IMR-90 (cell line): Measurements from ENCODE around the gene PRR23E. TPM values are rescaled to one million over a fixed set of nuclear protein-coding genes. Genes with fewer than 3 reads are reported as not detected.

Source experiments
- ATAC-seq: fragments of 200-7000 bp; cut with Tn5 transposase; 2 replicates; pipeline ENCODE4 v1.9.1; 2020; ENCODE audit warnings: low read depth, mild to moderate bottlenecking, moderate library complexity
- BruUV-seq: library from RNA; stranded (reverse); fragments of 400-500 nt; replicated peaks from 2 replicates; lab custom pipeline; 2021; lab: Mats Ljungman, UMichigan
- CTCF ChIA-PET: fragments of 300-600 bp; formaldehyde crosslinking; extraction: SDS; loops from one replicate; lab custom pipeline; 2021; ENCODE audit warnings: antibody characterized with exemption; lab: Yijun Ruan, JAX
- POLR2A ChIA-PET: fragments of 300-600 bp; sonication (Branson Sonifier 250); formaldehyde crosslinking; loops from one replicate; lab custom pipeline; 2022; ENCODE audit warnings: antibody characterized with exemption; ENCODE audit not compliant: unreplicated experiment; lab: Charles Lee
- DNase-seq: peaks from one replicate; pipeline ENCODE4 v3.0.0; 2013
- H2AFZ ChIP-seq: replicated peaks from 2 replicates; pipeline ENCODE3; 2013; ENCODE audit warnings: low read length, mild to moderate bottlenecking; ENCODE audit not compliant: poor library complexity
- H2AK5ac ChIP-seq: 2 replicates; pipeline ENCODE4 v1.6.1; 2013; ENCODE audit warnings: low read depth, low read length, inconsistent platforms
- H2AK9ac ChIP-seq: replicated peaks from 2 replicates; pipeline ENCODE3; 2013; ENCODE audit warnings: mild to moderate bottlenecking, low read depth, low read length, moderate library complexity; ENCODE audit not compliant: poor library complexity
- H2BK120ac ChIP-seq: 2 replicates; pipeline ENCODE4 v1.6.1; 2013; ENCODE audit warnings: low read depth, low read length, inconsistent platforms
- H2BK15ac ChIP-seq: 3 replicates; pipeline ENCODE4 v1.6.1; 2013; ENCODE audit warnings: low read depth, low read length, inconsistent platforms
- H2BK20ac ChIP-seq: 2 replicates; pipeline ENCODE4 v1.6.1; 2013; ENCODE audit warnings: low read depth, mild to moderate bottlenecking, inconsistent platforms, low read length, moderate library complexity
- H2BK5ac ChIP-seq: 2 replicates; pipeline ENCODE4 v1.6.1; 2013; ENCODE audit warnings: mild to moderate bottlenecking, low read depth, low read length, inconsistent platforms; ENCODE audit not compliant: poor library complexity, severe bottlenecking
- H3K14ac ChIP-seq: replicated peaks from 2 replicates; pipeline ENCODE4 v1.6.1; 2013; ENCODE audit warnings: low read depth, low read length, inconsistent platforms
- H3K18ac ChIP-seq: 2 replicates; pipeline ENCODE4 v1.6.1; 2013; ENCODE audit warnings: low read depth, low read length, control low read depth
- H3K23ac ChIP-seq: 2 replicates; pipeline ENCODE4 v1.6.1; 2013; ENCODE audit warnings: low read depth, low read length, inconsistent platforms
- H3K27ac ChIP-seq: 2 replicates; pipeline ENCODE4 v1.5.1; 2013; ENCODE audit warnings: mild to moderate bottlenecking, control low read depth, low read length; ENCODE audit not compliant: insufficient read depth
- H3K27me3 ChIP-seq: 2 replicates; pipeline ENCODE4 v1.6.1; 2013; ENCODE audit warnings: low read length; ENCODE audit not compliant: control insufficient read depth, insufficient read depth
- H3K36me3 ChIP-seq: 2 replicates; pipeline ENCODE4 v1.6.1; 2013; ENCODE audit warnings: low read length, mixed read lengths; ENCODE audit not compliant: control insufficient read depth, insufficient read depth
- H3K4ac ChIP-seq: 2 replicates; pipeline ENCODE4 v1.6.1; 2013; ENCODE audit warnings: low read depth, low read length, inconsistent platforms
- H3K4me1 ChIP-seq: 2 replicates; pipeline ENCODE4 v1.6.1; 2013; ENCODE audit warnings: low read length, mixed read lengths; ENCODE audit not compliant: control insufficient read depth, insufficient read depth
- H3K4me2 ChIP-seq: 2 replicates; pipeline ENCODE4 v1.6.1; 2013; ENCODE audit warnings: low read depth, mild to moderate bottlenecking, control low read depth, low read length, moderate library complexity
- H3K4me3 ChIP-seq: 2 replicates; pipeline ENCODE4 v1.5.1; 2013; ENCODE audit warnings: low read depth, mild to moderate bottlenecking, control low read depth, low read length, moderate library complexity; ENCODE audit not compliant: insufficient read depth
- H3K56ac ChIP-seq: 2 replicates; pipeline ENCODE4 v1.6.1; 2013; ENCODE audit warnings: low read length, inconsistent platforms; ENCODE audit not compliant: insufficient read depth; ENCODE audit errors: extremely low read depth
- H3K79me1 ChIP-seq, 2 experiments: 2 replicates each; pipeline ENCODE4 v1.6.1; 2013; ENCODE audit warnings: low read length in 2 of 2, inconsistent platforms in 1 of 2, low read depth in 1 of 2
- H3K9ac ChIP-seq: 2 replicates; pipeline ENCODE4 v1.6.1; 2013; ENCODE audit warnings: low read depth, low read length, control low read depth
- H3K9me1 ChIP-seq: 2 replicates; pipeline ENCODE4 v1.6.1; 2013; ENCODE audit warnings: low read length, inconsistent platforms; ENCODE audit not compliant: insufficient read depth
- H3K9me3 ChIP-seq: 2 replicates; pipeline ENCODE4 v1.6.1; 2013; ENCODE audit warnings: low read length; ENCODE audit not compliant: control insufficient read depth, insufficient read depth
- H4K20me1 ChIP-seq: 2 replicates; pipeline ENCODE4 v1.6.1; 2013; ENCODE audit warnings: low read length, inconsistent platforms; ENCODE audit not compliant: insufficient read depth
- H4K5ac ChIP-seq: 2 replicates; pipeline ENCODE4 v1.6.1; 2013; ENCODE audit warnings: mild to moderate bottlenecking, low read depth, low read length, control low read depth
- H4K8ac ChIP-seq, 2 experiments: 2 replicates each; pipeline ENCODE4 v1.6.1; 2013; ENCODE audit warnings: low read depth in 2 of 2, low read length in 2 of 2, control low read depth in 1 of 2, inconsistent platforms in 1 of 2
- H4K91ac ChIP-seq: 2 replicates; pipeline ENCODE4 v1.6.1; 2013; ENCODE audit warnings: low read depth, low read length, inconsistent platforms; ENCODE audit not compliant: insufficient read depth
- BHLHE40 ChIP-seq: fragments of 150-350 bp; IDR thresholded peaks from 2 replicates; pipeline ENCODE4 v1.6.1; 2016; ENCODE audit warnings: mild to moderate bottlenecking, low read depth, low read length
- CEBPB ChIP-seq: IDR thresholded peaks from 2 replicates; pipeline ENCODE4 v1.6.1; 2012; ENCODE audit warnings: low read depth, low read length, improper control_type of control experiment
- CHD1 ChIP-seq: IDR thresholded peaks from 2 replicates; pipeline ENCODE4 v1.6.1; 2012; ENCODE audit warnings: low read depth, low read length, improper control_type of control experiment
- CTCF ChIP-seq: conservative IDR thresholded peaks from 2 replicates; pipeline ENCODE4 v1.5.1; 2012; ENCODE audit warnings: mild to moderate bottlenecking, low read depth, low read length, improper control_type of control experiment
- ELK1 ChIP-seq: fragments of 150-350 bp; IDR thresholded peaks from 2 replicates; pipeline ENCODE4 v1.6.1; 2016; ENCODE audit warnings: low read depth, mild to moderate bottlenecking, low read length, moderate library complexity, borderline replicate concordance
- FOS ChIP-seq: fragments of 150-350 bp; IDR thresholded peaks from 2 replicates; pipeline ENCODE4 v1.6.1; 2016; ENCODE audit warnings: low read depth, low read length
- MAFK ChIP-seq: IDR thresholded peaks from 2 replicates; pipeline ENCODE4 v1.6.1; 2012; ENCODE audit warnings: low read depth, low read length, improper control_type of control experiment
- MAZ ChIP-seq: IDR thresholded peaks from 2 replicates; pipeline ENCODE4 v1.6.1; 2012; ENCODE audit warnings: low read depth, mild to moderate bottlenecking, low read length, improper control_type of control experiment, moderate library complexity, borderline replicate concordance
- MXI1 ChIP-seq: IDR thresholded peaks from 2 replicates; pipeline ENCODE4 v1.6.1; 2012; ENCODE audit warnings: low read depth, mild to moderate bottlenecking, low read length, moderate library complexity, borderline replicate concordance
- NFE2L2 ChIP-seq: fragments of 150-350 bp; IDR thresholded peaks from 2 replicates; pipeline ENCODE4 v1.6.1; 2016; ENCODE audit warnings: low read depth, mild to moderate bottlenecking, low read length
- POLR2A ChIP-seq: IDR thresholded peaks from 2 replicates; pipeline ENCODE4 v1.6.1; 2012; ENCODE audit warnings: mild to moderate bottlenecking, low read depth, low read length
- RAD21 ChIP-seq: IDR thresholded peaks from 2 replicates; pipeline ENCODE4 v1.6.1; 2012; ENCODE audit warnings: low read length, improper control_type of control experiment
- RCOR1 ChIP-seq: IDR thresholded peaks from 2 replicates; pipeline ENCODE4 v1.6.1; 2012; ENCODE audit warnings: mild to moderate bottlenecking, low read length, improper control_type of control experiment; ENCODE audit not compliant: insufficient replicate concordance
- RFX5 ChIP-seq: IDR thresholded peaks from 2 replicates; pipeline ENCODE4 v1.8.0; 2012; ENCODE audit warnings: low read depth, mild to moderate bottlenecking, low read length, moderate library complexity
- SMC3 ChIP-seq: fragments of 150-350 bp; IDR thresholded peaks from 2 replicates; pipeline ENCODE4 v1.6.1; 2016; ENCODE audit warnings: low read depth, mild to moderate bottlenecking, antibody characterized with exemption, low read length, moderate library complexity
- WGBS, 2 experiments: methylation state at CpG; one replicate each; pipeline versions ENCODE4 v1.1.5 to v1.1.7; 2013; ENCODE audit warnings: missing lambda C conversion rate in 2 of 2; ENCODE audit not compliant: insufficient read length in 1 of 2; ENCODE audit errors: extremely low coverage in 2 of 2; 5-methylcytosine and 5-hydroxymethylcytosine counted together
- dilution Hi-C: fragments of 300-500 bp; cut with HindIII; formaldehyde crosslinking; loops from one replicate; pipeline ENCODE4 v1.14.3; 2018; ENCODE audit warnings: low sequenced_read_pairs; ENCODE audit not compliant: unreplicated experiment
- in situ Hi-C: fragments of 300-500 bp; cut with MboI; formaldehyde crosslinking; loops from 3 replicates; pipeline ENCODE4 v1.14.3; 2019; ENCODE audit warnings: low sequenced_read_pairs, inconsistent platforms, mixed read lengths
- intact Hi-C: fragments of 100-400 bp; cut with micrococcal nuclease; formaldehyde crosslinking; loops from 2 replicates; pipeline ENCODE4 v1.10.0; 2022
- polyA plus RNA-seq, 3 experiments: library from polyadenylated mRNA; depleted of rRNA; stranded (reverse); fragments of >200 nt; gene quantifications; 2 replicates each; pipeline ENCODE4 v1.2.3, GENCODE V29; 2012; ENCODE audit warnings: low replicate concordance in 1 of 3
- total RNA-seq: library from RNA; depleted of rRNA; stranded (reverse); fragments of >200 nt; gene quantifications from 2 replicates; pipeline ENCODE4 v1.2.3, GENCODE V29; 2012

Gene PRR23E
- total and polyA plus RNA-seq, 2 of the 4 experiments (the other 2 are of a cell fraction) = not detected

- ChIA-PET POLR2A (no interaction called here), CTCF (no interaction called here)
- no peak overlapping the region for H3K4me3 ChIP-seq
- no peaks in the 10 kb centered on the region for H3K79me1 ChIP-seq
- no peaks in the 10 kb centered on the region for H3K36me3 ChIP-seq
- H3K9me3 ChIP-seq = no peaks in the 10 kb centered on the region
- peaks cover 4% of the 10 kb centered on the region; the same call in 1 of the 2 replicates for H3K27me3 ChIP-seq
- no peak for ATAC-seq
- BruUV-seq = no TSS peak
- no peak overlapping the region for H3K18ac ChIP-seq
- no peak overlapping the region for H2AK5ac ChIP-seq
- WGBS, 2 experiments = 64% methylated on average over 5 of the region's 10 CpGs; no CpG with 5 or more reads in 1 of the 2 experiments
- dilution Hi-C loops (no loop called here), intact Hi-C loops (no loop called here), in situ Hi-C loops (no loop called here)
- no peak overlapping the region for H2AK9ac ChIP-seq
- no peak overlapping the region for H3K27ac ChIP-seq
- no peaks in the 10 kb centered on the region for H3K9me1 ChIP-seq
- no peak overlapping the region for H4K91ac ChIP-seq
- no peak overlapping the region for H2BK5ac ChIP-seq
- no peak overlapping the region for H2BK20ac ChIP-seq
- no peak overlapping the region for H4K8ac ChIP-seq
- no peak overlapping the region for H4K5ac ChIP-seq
- H4K20me1 ChIP-seq = no peaks in the 10 kb centered on the region
- no peak overlapping the region for H2AFZ ChIP-seq
- H2BK120ac ChIP-seq = no peak overlapping the region
- DNase-seq = no peak
- no peak overlapping the region for H3K4ac ChIP-seq
- no peak overlapping the region for H3K9ac ChIP-seq
- H3K23ac ChIP-seq = no peak overlapping the region
- H3K4me1 ChIP-seq = no peaks in the 10 kb centered on the region
- no peak overlapping the region for H3K4me2 ChIP-seq
- no peak overlapping the region for H3K56ac ChIP-seq
- H2BK15ac ChIP-seq = no peak overlapping the region
- no peak overlapping the region for H3K14ac ChIP-seq
- no peak for TF ChIP-seq SMC3
- no peak for TF ChIP-seq MAZ
- TF ChIP-seq MAFK = no peak
- TF ChIP-seq FOS = no peak
- TF ChIP-seq CEBPB = no peak
- no peak for TF ChIP-seq NFE2L2
- TF ChIP-seq POLR2A = no peak
- TF ChIP-seq BHLHE40 = no peak
- TF ChIP-seq RAD21 = no peak
- TF ChIP-seq CHD1 = no peak
- TF ChIP-seq RCOR1 = no peak
- no peak for TF ChIP-seq RFX5
- no peak for TF ChIP-seq CTCF
- TF ChIP-seq MXI1 = no peak
- no peak for TF ChIP-seq ELK1
These were observed 40.0 kb upstream of the PRR23E start for GRCh38 chr3:127152684-127153505.
